Measurements from ENCODE around the gene FABP2. TPM values are rescaled to one million over a fixed set of nuclear protein-coding genes. Genes with fewer than 3 reads are reported as not detected.

Gene FABP2
- total RNA-seq, 1 experiment from 2014 or later: not detected

DNA sequence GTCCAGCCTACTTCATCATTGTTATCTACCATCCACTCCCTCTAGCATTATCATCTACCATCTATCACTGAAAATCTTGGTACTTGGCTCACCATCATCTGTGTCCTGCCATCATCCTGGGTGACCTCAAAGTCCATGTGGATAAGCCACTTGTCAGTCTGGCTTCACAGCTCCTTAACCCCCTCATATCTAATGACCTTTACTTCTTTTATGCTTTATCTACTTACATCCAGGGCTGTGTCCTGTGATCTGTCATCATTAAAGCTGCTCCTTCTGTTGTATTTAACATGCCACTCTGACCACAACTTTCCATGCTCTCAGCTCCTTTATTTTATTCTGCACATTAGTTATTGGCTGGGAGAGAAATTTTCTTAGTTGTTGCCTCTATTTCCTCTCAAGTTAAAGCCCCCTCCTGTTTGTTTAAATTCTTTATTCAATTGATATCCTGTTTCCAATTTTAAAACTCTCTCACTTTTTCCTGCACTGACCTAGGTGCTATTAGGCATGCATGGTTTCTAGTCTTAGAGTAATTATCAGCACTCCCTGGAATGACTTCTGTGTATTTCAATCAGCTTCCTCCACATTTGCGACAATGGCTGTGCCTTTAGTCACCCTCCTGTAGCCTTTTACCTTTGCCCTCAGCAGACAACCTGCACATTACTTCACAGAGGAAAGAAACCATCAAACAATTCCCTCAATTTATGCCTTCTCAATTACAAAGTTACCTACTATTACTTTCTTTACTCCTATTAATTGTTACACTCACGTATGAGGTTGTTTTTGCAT, 8.1 kb upstream of the FABP2 start:
- no peaks in the 10 kb centered on the region for H3K79me2 ChIP-seq (ENCODE audit: insufficient read depth, low read length)
- no CpG with 5 or more reads among the region's 2 CpGs for WGBS (ENCODE audit: extremely low coverage, insufficient read length, low lambda C conversion rate)
- H2BK15ac ChIP-seq (ENCODE audit: low read depth, low read length): no peak overlapping the region
- Mint-ChIP-seq H3K27ac (no peak overlapping the region), H3K4me3 (no peak overlapping the region), H3K36me3 (ENCODE audit: insufficient read depth in 1 of 3, low read depth in 3 of 3) (no peaks in the 10 kb centered on the region), H3K4me1 (no peaks in the 10 kb centered on the region), H3K9me3 (no peaks in the 10 kb centered on the region), H3K27me3 (ENCODE audit: low read depth) (peaks cover 3% of the 10 kb centered on the region)
- H4K91ac ChIP-seq (ENCODE audit: insufficient read length, low read depth, low read length): no peak overlapping the region
- H3K9ac ChIP-seq (ENCODE audit: extremely low read depth, insufficient read length, low read length): no peak overlapping the region
- H3K4ac ChIP-seq (ENCODE audit: low read depth, low read length): no peak overlapping the region
- no peak overlapping the region for H3K18ac ChIP-seq (ENCODE audit: insufficient read length, low read depth, low read length)
- no peak overlapping the region for H4K5ac ChIP-seq (ENCODE audit: insufficient read length, low read depth, low read length)
- no peak overlapping the region for H3K56ac ChIP-seq (ENCODE audit: insufficient read length, low read depth, low read length)
- H2BK12ac ChIP-seq (ENCODE audit: insufficient read length, low read depth, low read length): no peak overlapping the region
- H3K9me3 ChIP-seq (ENCODE audit: control insufficient read depth, low read depth, low read length): no peaks in the 10 kb centered on the region
- H3K4me1 ChIP-seq (ENCODE audit: insufficient read depth, low read length): no peaks in the 10 kb centered on the region
- H2BK20ac ChIP-seq (ENCODE audit: low read depth, low read length, poor library complexity, severe bottlenecking): no peak overlapping the region
- no peak overlapping the region for H2AFZ ChIP-seq (ENCODE audit: low read length)
- H4K8ac ChIP-seq (replicated peaks; ENCODE audit: insufficient read length, low read depth, low read length): no peak overlapping the region
- H3K23me2 ChIP-seq (ENCODE audit: insufficient read length, low read depth, low read length, poor library complexity, severe bottlenecking): no peaks in the 10 kb centered on the region
- no peak overlapping the region for H3K14ac ChIP-seq (ENCODE audit: insufficient read depth, low read length)
- no peaks in the 10 kb centered on the region for H3K79me1 ChIP-seq (ENCODE audit: insufficient read depth, low read depth, low read length, poor library complexity, severe bottlenecking)
- no peak overlapping the region for H2AK5ac ChIP-seq (ENCODE audit: insufficient read length, low read length)
- no peak for DNase-seq
- H3T11ph ChIP-seq (ENCODE audit: low read length): no peak overlapping the region
- H3K4me2 ChIP-seq (ENCODE audit: insufficient read depth, insufficient read length, low read length): no peak overlapping the region
- no peak overlapping the region for H2BK5ac ChIP-seq (ENCODE audit: insufficient read length, low read length)
- no peak overlapping the region for H3K23ac ChIP-seq (ENCODE audit: insufficient read length, low read depth, low read length)
- no peaks in the 10 kb centered on the region for H4K20me1 ChIP-seq (ENCODE audit: control insufficient read depth, insufficient read depth, insufficient read length)
- no peak overlapping the region for H3K27ac ChIP-seq (ENCODE audit: insufficient read length, low read depth, low read length)
- no peak overlapping the region for H2BK120ac ChIP-seq (ENCODE audit: low read depth, low read length, poor library complexity, severe bottlenecking)
- TF ChIP-seq, protein P1, sequence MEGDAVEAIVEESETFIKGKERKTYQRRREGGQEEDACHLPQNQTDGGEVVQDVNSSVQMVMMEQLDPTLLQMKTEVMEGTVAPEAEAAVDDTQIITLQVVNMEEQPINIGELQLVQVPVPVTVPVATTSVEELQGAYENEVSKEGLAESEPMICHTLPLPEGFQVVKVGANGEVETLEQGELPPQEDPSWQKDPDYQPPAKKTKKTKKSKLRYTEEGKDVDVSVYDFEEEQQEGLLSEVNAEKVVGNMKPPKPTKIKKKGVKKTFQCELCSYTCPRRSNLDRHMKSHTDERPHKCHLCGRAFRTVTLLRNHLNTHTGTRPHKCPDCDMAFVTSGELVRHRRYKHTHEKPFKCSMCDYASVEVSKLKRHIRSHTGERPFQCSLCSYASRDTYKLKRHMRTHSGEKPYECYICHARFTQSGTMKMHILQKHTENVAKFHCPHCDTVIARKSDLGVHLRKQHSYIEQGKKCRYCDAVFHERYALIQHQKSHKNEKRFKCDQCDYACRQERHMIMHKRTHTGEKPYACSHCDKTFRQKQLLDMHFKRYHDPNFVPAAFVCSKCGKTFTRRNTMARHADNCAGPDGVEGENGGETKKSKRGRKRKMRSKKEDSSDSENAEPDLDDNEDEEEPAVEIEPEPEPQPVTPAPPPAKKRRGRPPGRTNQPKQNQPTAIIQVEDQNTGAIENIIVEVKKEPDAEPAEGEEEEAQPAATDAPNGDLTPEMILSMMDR (conservative IDR thresholded peaks at IDR 0.05): no peak
- no peaks in the 10 kb centered on the region for H3K27me3 ChIP-seq (ENCODE audit: insufficient read depth, low read length)
